ENCODE results near the gene CNN2.

The CNN2 gene

GRCh38 chr19:1053176-1054101 lies 27.0 kb downstream of the CNN2 start:
- Histone ChIP-seq H4K20me1 (ENCODE audit: insufficient read depth) (no peaks in the 10 kb centered on the region), H3K27ac (no peak overlapping the region)

GRCh38 chr19:1054102-1055027 lies 28.0 kb downstream of the CNN2 start:
- no peaks in the 10 kb centered on the region for H3K27me3 ChIP-seq (ENCODE audit: insufficient read depth, low read depth)
- H3K36me3 ChIP-seq (ENCODE audit: insufficient read depth) = no peaks in the 10 kb centered on the region
- no peak overlapping the region for H3K9ac ChIP-seq
- H4K20me1 ChIP-seq (ENCODE audit: insufficient read depth) = no peaks in the 10 kb centered on the region
- H3K4me1 ChIP-seq (ENCODE audit: low read depth, poor library complexity, severe bottlenecking) = no peaks in the 10 kb centered on the region
- no peak overlapping the region for H3K27ac ChIP-seq
- H2AFZ ChIP-seq (ENCODE audit: low read depth) = no peak overlapping the region
- H3K4me2 ChIP-seq = no peak overlapping the region
- no peak overlapping the region for H3K4me3 ChIP-seq (IDR thresholded peaks at IDR 0.05; ENCODE audit: insufficient read depth, low read depth, low read length)
- no peaks in the 10 kb centered on the region for H3K79me2 ChIP-seq (ENCODE audit: insufficient read depth, low read depth)
- no peak for TF ChIP-seq CTCF (conservative IDR thresholded peaks at IDR 0.05; ENCODE audit: low read depth, low read length)

More at GRCh38 chr19:1053176-1054101, 27.0 kb downstream of the CNN2 start:
- Histone ChIP-seq H2AFZ (ENCODE audit: low read depth) (no peak overlapping the region), H3K9ac (no peak overlapping the region), H3K36me3 (ENCODE audit: insufficient read depth) (no peaks in the 10 kb centered on the region), H3K79me2 (ENCODE audit: insufficient read depth, low read depth) (no peaks in the 10 kb centered on the region), H3K4me2 (no peak overlapping the region), H3K4me1 (ENCODE audit: low read depth, poor library complexity, severe bottlenecking) (no peaks in the 10 kb centered on the region), H3K4me3 (IDR thresholded peaks at IDR 0.05; ENCODE audit: insufficient read depth, low read depth, low read length) (no peak overlapping the region), H3K27me3 (ENCODE audit: insufficient read depth, low read depth) (no peaks in the 10 kb centered on the region)
- no peak for TF ChIP-seq CTCF (conservative IDR thresholded peaks at IDR 0.05; ENCODE audit: low read depth, low read length)

- Histone ChIP-seq H3K36me3 (ENCODE audit: insufficient read depth) (no peaks in the 10 kb centered on the region), H2AFZ (ENCODE audit: low read depth) (no peak overlapping the region), H3K4me2 (no peak overlapping the region), H3K4me3 (IDR thresholded peaks at IDR 0.05; ENCODE audit: insufficient read depth, low read depth, low read length) (no peak overlapping the region), H3K4me1 (ENCODE audit: low read depth, poor library complexity, severe bottlenecking) (no peaks in the 10 kb centered on the region), H3K27me3 (ENCODE audit: insufficient read depth, low read depth) (no peaks in the 10 kb centered on the region), H3K9ac (no peak overlapping the region), H4K20me1 (ENCODE audit: insufficient read depth) (no peaks in the 10 kb centered on the region), H3K79me2 (ENCODE audit: insufficient read depth, low read depth) (no peaks in the 10 kb centered on the region), H3K27ac (no peak overlapping the region)
- no peak for TF ChIP-seq CTCF (conservative IDR thresholded peaks at IDR 0.05; ENCODE audit: low read depth, low read length)
These were observed 28.6 kb downstream of the CNN2 start for GRCh38 chr19:1055028-1055425.

DNA sequence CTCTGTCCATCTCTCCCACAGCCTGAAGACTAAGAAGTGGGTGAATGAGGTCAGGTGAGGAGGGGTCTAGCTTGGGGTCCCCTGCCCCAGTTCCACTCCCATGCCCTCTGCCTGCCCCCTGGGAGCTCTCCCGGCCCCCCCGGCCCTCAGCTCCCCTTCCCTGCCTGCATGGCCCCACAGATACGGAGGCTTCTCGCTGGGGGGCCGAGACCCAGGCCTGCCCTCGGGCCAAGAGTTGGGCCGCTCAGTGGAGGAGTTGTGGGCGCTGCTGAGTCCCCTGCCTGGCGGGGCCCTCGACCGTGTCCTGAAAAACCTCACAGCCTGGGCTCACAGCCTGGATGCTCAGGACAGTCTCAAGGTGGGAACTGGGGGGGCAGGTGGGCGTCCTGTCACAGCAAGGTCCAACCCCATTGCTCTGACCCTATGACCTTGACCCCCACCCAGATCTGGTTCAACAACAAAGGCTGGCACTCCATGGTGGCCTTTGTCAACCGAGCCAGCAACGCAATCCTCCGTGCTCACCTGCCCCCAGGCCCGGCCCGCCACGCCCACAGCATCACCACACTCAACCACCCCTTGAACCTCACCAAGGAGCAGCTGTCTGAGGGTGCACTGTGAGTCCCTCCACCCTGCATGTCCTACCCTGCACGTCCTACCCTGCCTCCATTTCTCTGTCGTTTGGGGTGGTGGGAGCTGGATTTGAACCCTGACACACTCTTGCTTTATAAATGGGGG lies 29.6 kb downstream of the CNN2 start:
- Histone ChIP-seq H3K36me3 (ENCODE audit: insufficient read depth) (no peaks in the 10 kb centered on the region), H4K20me1 (ENCODE audit: insufficient read depth) (no peaks in the 10 kb centered on the region), H3K79me2 (ENCODE audit: insufficient read depth, low read depth) (no peaks in the 10 kb centered on the region), H3K9ac (no peak overlapping the region), H2AFZ (ENCODE audit: low read depth) (no peak overlapping the region), H3K27me3 (ENCODE audit: insufficient read depth, low read depth) (no peaks in the 10 kb centered on the region), H3K27ac (no peak overlapping the region), H3K4me3 (IDR thresholded peaks at IDR 0.05; ENCODE audit: insufficient read depth, low read depth, low read length) (no peak overlapping the region), H3K4me1 (ENCODE audit: low read depth, poor library complexity, severe bottlenecking) (no peaks in the 10 kb centered on the region), H3K4me2 (no peak overlapping the region)
- no peak for TF ChIP-seq CTCF (conservative IDR thresholded peaks at IDR 0.05; ENCODE audit: low read depth, low read length)
